Body of pancreas (tissue), 4 donors: ENCODE measurements around the gene UBXN7. TPM values are rescaled to one million over a fixed set of nuclear protein-coding genes. Genes with fewer than 3 reads are reported as not detected.
"Not testable (repeated sequence)": the region's sequence is repeated elsewhere in the genome, so short reads cannot be mapped to it uniquely, and the experiment has no call there.

Experiments
- ATAC-seq: fragments of 150-250 bp; one replicate; pipeline ENCODE4 v1.9.1; 2016
- DNase-seq, 4 donors: peaks; one replicate each; pipeline ENCODE4 v3.0.0-alpha.2; 2019
- H3K27ac ChIP-seq, 4 donors: fragments of 200-600 bp; sonication (generic); 1 replicate in 3 of 4; 2 replicates in 1 of 4; pipeline versions ENCODE4 v1.5.1 to v1.6.1; 2016 to 2019; ENCODE audit warnings: mild to moderate bottlenecking in 1 of 4, mixed read lengths in 1 of 4, moderate library complexity in 1 of 4
- H3K27me3 ChIP-seq, 2 donors: fragments of 200-600 bp; sonication (generic); one replicate each; pipeline ENCODE4 v1.6.0; 2016; ENCODE audit warnings: mild to moderate bottlenecking in 1 of 2
- H3K36me3 ChIP-seq, 2 donors: fragments of 200-600 bp; sonication (generic); replicated peaks in 1 of 2; 2 replicates each; pipeline ENCODE4 v1.5.1; 2016; ENCODE audit warnings: low read depth in 2 of 2; ENCODE audit not compliant: insufficient read depth in 1 of 2
- H3K4me1 ChIP-seq: fragments of 200-600 bp; sonication (generic); one replicate; pipeline ENCODE4 v1.6.0; 2016
- H3K4me3 ChIP-seq, 2 donors: fragments of 200-600 bp; sonication (generic); 1 replicate in 1 of 2; 2 replicates in 1 of 2; pipeline ENCODE4 v1.5.1; 2016 to 2019
- H3K9me3 ChIP-seq, 3 donors: fragments of 200-600 bp; sonication (generic); 1 replicate in 2 of 3; 2 replicates in 1 of 3; pipeline ENCODE4 v1.5.1; 2016
- CTCF ChIP-seq, 7 experiments: fragments of 450-650 bp in 4 of 7; fragments of 200-600 bp in 3 of 7; sonication (generic) in 3 of 7; IDR thresholded peaks; one replicate each; pipeline ENCODE4 v1.5.1; 2016 to 2019; ENCODE audit warnings: antibody characterized with exemption in 7 of 7
- POLR2A ChIP-seq, 3 donors: fragments of 450-650 bp; IDR thresholded peaks; one replicate each; pipeline ENCODE4 v1.6.1; 2016; ENCODE audit warnings: antibody characterized with exemption in 3 of 3, mild to moderate bottlenecking in 2 of 3
- WGBS, 2 donors: methylation state at CpG; one replicate each; pipeline ENCODE4 v1.1.5; 2017; 5-methylcytosine and 5-hydroxymethylcytosine counted together
- intact Hi-C: fragments of 100-400 bp; cut with DNase I; formaldehyde crosslinking; loops from one replicate; pipeline ENCODE4 v1.15.1; 2023
- total RNA-seq, 2 donors: library from RNA; depleted of rRNA; stranded (reverse); fragments of >200 nt; gene quantifications; one replicate each; pipeline ENCODE4 v1.1.0, GENCODE V29; 2016

UBXN7 gene
- total RNA-seq, 2 donors from 2014 or later, result 8.6 to 11.2 TPM

- 0% methylated on average over 39 to 50 of the region's 50 CpGs for WGBS, 2 donors
- Histone ChIP-seq H3K27ac (peak overlapping the region; percentile 75 to 89 (median 83)), H3K36me3 (no peaks in the 10 kb centered on the region), H3K9me3 (no peaks in the 10 kb centered on the region), H3K4me3 (peak overlapping the region; percentile 87 to 97), H3K4me1 (peaks cover 25% of the 10 kb centered on the region), H3K27me3 (no peaks in the 10 kb centered on the region)
- DNase-seq (peak in 2 of 4 donors; percentile 10 to 12), ATAC-seq (peak; percentile 30)
- intact Hi-C loops, result no loop called here
- TF ChIP-seq POLR2A (IDR thresholded peaks at IDR 0.05) (no peak), CTCF (IDR thresholded peaks at IDR 0.05) (no peak)
These were observed 768 bp downstream of the UBXN7 start for GRCh38 chr3:196431181-196432136.

GRCh38 chr3:196428041-196428440 lies 4.2 kb downstream of the UBXN7 start:
- Histone ChIP-seq H3K36me3 (no peaks in the 10 kb centered on the region), H3K9me3 (no peaks in the 10 kb centered on the region), H3K4me1 (peaks cover 32% of the 10 kb centered on the region), H3K4me3 (no peak overlapping the region), H3K27me3 (no peaks in the 10 kb centered on the region), H3K27ac (no peak overlapping the region)
- ATAC-seq, result no peak
- no peak for DNase-seq
- 74 to 80% methylated on average over 6 of the region's 6 CpGs for WGBS, 2 donors
- TF ChIP-seq POLR2A (IDR thresholded peaks at IDR 0.05), result no peak
- no peak for TF ChIP-seq CTCF (IDR thresholded peaks at IDR 0.05)
- intact Hi-C loops, result no loop called here

- H3K36me3 ChIP-seq, intact Hi-C loops, H3K9me3 ChIP-seq, ATAC-seq, H3K27ac ChIP-seq, H3K27me3 ChIP-seq, DNase-seq, H3K4me3 ChIP-seq: not testable (repeated sequence)
- WGBS, 2 donors, result 93 to 95% methylated on average over 6 of the region's 6 CpGs
- H3K4me1 ChIP-seq, result peaks cover 32% of the 10 kb centered on the region
These were observed 7.8 kb downstream of the UBXN7 start for GRCh38 chr3:196424421-196424820.

- H3K27me3 ChIP-seq, result no peaks in the 10 kb centered on the region
- WGBS, 2 donors, result 35 to 37% methylated on average over 7 to 10 of the region's 10 CpGs
- peaks cover 25% of the 10 kb centered on the region for H3K4me1 ChIP-seq
- no peaks in the 10 kb centered on the region for H3K9me3 ChIP-seq
- H3K4me3 ChIP-seq, result no peak overlapping the region
- no peaks in the 10 kb centered on the region for H3K36me3 ChIP-seq
- ATAC-seq (peak; percentile 80), DNase-seq (peak; percentile 70 to 82 (median 78))
- TF ChIP-seq POLR2A (IDR thresholded peaks at IDR 0.05) (no peak), CTCF (IDR thresholded peaks at IDR 0.05) (no peak)
- intact Hi-C loops, result no loop called here
- H3K27ac ChIP-seq, result peak overlapping the region; percentile 24 to 64 (median 34)
These were observed 9.0 kb downstream of the UBXN7 start for GRCh38 chr3:196423044-196423781.

GRCh38 chr3:196421668-196422067 lies 10.6 kb downstream of the UBXN7 start:
- H3K9me3 ChIP-seq, H3K4me3 ChIP-seq, H3K27me3 ChIP-seq, H3K36me3 ChIP-seq, DNase-seq, H3K27ac ChIP-seq, intact Hi-C loops, ATAC-seq: not testable (repeated sequence)
- H3K4me1 ChIP-seq, result peaks cover 23% of the 10 kb centered on the region
- 90 to 93% methylated on average over 5 of the region's 5 CpGs for WGBS, 2 donors
